AG09319 (cell line): ENCODE data around the gene CYP46A1.

Experiments
- DNase-seq: peaks from one replicate; pipeline ENCODE4 v3.0.0-alpha.2; 2010; ENCODE audit warnings: low read depth; ENCODE audit errors: extremely low read depth
- TF ChIP-seq, protein P1 (sequence below): IDR thresholded peaks from 2 replicates; pipeline ENCODE4 v1.5.1; 2011; ENCODE audit warnings: low read depth, mild to moderate bottlenecking, inconsistent platforms, low read length, moderate library complexity

Gene CYP46A1

DNA sequence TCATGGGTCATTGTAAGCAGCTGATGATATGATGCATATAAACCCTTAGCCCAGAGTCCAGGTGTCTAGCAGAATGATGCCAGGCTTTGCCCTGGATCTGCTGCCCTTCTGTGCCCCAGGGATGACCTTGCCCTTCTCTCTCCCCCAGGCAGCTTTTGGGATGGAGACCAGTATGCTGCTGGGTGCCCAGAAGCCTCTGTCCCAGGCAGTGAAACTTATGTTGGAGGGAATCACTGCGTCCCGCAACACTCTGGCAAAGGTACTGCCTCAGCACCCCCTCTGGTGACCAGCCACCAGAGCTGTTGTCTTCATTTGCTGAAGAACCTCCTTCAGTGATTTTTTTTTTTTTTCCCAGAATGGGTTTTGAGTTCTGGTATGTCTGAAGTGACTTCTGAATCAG lies 23.3 kb downstream of the CYP46A1 start:
- TF ChIP-seq, protein P1, sequence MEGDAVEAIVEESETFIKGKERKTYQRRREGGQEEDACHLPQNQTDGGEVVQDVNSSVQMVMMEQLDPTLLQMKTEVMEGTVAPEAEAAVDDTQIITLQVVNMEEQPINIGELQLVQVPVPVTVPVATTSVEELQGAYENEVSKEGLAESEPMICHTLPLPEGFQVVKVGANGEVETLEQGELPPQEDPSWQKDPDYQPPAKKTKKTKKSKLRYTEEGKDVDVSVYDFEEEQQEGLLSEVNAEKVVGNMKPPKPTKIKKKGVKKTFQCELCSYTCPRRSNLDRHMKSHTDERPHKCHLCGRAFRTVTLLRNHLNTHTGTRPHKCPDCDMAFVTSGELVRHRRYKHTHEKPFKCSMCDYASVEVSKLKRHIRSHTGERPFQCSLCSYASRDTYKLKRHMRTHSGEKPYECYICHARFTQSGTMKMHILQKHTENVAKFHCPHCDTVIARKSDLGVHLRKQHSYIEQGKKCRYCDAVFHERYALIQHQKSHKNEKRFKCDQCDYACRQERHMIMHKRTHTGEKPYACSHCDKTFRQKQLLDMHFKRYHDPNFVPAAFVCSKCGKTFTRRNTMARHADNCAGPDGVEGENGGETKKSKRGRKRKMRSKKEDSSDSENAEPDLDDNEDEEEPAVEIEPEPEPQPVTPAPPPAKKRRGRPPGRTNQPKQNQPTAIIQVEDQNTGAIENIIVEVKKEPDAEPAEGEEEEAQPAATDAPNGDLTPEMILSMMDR: no peak

DNA sequence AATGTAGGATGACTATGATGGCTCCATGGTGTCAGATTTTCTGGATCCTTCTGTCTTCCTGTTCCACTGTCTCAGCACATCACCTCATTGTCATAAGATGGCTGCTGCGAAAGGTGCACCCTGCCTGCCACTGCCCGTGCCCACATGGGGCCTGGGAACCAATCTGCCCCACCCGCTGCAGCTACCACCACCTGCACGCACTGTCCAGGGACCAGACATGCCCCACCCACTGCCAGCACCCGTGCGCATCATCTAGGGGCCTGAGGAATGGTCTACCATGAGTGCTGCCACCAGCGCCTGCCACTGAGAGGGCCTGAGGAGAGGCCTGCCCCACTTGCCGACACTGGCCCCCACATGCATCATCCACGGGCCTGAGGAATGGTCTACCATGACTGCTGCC lies 23.8 kb downstream of the CYP46A1 start:
- TF ChIP-seq, protein P1: no peak
- no peak for DNase-seq

More for the DNA sequence above, 23.3 kb downstream of the CYP46A1 start:
- no peak for DNase-seq

DNA sequence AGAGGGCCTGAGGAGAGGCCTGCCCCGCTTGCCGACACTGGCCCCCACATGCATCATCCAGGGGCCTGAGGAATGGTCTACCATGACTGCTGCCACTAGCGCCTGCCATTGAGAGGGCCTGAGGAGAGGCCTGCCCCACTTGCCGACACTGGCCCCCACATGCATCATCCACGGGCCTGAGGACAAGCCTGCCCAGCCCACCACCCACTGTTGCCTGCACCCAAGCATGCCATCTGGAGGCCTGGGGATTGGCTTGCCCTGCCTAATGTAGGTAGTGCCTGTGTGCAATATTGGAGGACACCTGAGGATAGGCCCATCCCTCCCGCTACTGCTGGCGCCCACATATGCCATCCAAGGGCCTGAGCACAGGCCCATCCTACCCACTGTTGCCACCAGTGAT lies 24.4 kb downstream of the CYP46A1 start:
- DNase-seq: no peak
- TF ChIP-seq, protein P1: no peak

DNA sequence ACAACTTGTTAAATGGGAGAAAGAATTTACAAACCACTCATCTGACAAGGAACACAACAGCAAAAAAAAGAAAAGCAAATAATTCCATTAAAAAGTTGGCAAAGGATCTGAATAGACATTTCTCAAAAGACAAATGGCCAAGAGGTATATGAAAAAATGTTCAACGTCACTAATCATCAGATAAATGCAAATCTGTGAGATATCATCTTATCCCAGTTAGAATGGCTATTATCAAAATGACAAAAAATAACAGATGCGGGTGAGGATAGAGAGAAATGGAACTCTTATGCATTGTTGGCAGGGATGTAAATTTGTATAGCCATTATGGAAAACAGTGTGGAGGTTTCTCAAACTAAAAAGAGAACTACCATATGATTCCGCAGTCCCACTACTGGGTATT lies 29.9 kb downstream of the CYP46A1 start:
- DNase-seq: no peak
- TF ChIP-seq, protein P1: no peak

DNA sequence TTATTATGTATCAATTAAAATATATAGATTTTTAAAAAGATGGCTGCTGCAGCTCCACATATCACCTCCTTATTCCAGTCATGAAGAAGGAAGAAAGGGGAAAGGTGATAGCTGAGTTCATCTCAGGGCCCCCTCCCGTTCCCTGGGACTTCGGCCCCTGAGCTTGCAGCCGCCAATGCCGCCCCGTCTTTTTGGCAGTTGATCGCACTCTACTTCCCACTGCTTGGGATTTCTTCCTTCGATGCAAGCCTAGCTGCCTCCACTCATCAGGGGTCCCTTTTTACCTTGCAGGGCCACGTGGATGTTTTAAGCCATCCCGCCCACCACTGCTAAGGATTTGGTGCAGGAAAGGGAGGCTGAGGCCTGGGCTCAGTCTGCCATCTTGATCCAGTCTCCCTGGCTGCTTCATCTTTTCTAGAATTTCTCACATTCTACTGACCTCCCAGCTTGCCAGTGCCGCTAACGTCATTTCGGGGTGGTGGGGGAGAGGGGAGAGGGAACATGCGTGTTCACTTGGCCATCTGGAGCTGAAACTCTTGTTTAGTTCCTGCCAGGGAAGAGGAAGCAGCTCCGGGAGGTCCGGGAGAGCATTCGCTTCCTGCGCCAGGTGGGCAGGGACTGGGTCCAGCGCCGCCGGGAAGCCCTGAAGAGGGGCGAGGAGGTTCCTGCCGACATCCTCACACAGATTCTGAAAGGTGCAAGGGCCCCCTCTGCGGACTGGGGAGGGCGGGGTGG lies 31.3 kb downstream of the CYP46A1 start:
- TF ChIP-seq, protein P1: no peak
- DNase-seq: no peak

DNA sequence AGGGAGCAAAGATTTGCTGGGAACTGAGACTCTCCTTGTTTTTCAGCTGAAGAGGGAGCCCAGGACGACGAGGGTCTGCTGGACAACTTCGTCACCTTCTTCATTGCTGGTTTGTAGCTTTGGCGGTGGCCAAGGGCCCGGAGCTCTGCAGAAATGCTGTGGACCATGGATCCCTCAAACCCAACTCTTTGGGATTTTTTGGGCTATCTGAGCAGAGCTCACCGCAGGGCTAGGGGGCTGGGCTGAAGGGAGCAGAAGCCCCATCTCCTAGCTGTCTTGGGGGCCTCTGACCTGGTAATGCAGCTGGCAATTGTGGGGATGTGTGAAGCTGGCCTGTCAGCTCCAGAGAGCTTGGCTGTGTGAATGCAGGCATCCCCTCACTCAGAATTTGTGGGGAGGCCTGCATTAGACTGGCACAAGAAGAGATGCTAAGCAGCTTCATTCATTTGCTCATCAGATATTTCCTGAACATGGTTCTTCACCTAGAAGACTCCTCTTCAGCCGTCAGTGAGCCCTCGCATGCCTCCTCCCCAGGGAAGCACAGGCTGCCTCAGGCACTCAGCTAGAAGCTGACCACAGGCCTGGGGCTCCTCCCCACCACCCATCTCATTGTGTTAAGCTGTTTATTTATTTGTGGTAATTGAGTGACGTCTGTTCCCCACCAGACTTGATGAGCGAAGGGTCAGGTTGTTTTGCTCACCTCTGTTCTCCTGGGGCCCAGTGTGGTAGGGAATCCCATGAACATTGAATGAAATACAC lies 32.2 kb downstream of the CYP46A1 start:
- DNase-seq: no peak
- TF ChIP-seq, protein P1: no peak
